ENCODE measurements around the gene ZNF410.

Gene ZNF410

DNA sequence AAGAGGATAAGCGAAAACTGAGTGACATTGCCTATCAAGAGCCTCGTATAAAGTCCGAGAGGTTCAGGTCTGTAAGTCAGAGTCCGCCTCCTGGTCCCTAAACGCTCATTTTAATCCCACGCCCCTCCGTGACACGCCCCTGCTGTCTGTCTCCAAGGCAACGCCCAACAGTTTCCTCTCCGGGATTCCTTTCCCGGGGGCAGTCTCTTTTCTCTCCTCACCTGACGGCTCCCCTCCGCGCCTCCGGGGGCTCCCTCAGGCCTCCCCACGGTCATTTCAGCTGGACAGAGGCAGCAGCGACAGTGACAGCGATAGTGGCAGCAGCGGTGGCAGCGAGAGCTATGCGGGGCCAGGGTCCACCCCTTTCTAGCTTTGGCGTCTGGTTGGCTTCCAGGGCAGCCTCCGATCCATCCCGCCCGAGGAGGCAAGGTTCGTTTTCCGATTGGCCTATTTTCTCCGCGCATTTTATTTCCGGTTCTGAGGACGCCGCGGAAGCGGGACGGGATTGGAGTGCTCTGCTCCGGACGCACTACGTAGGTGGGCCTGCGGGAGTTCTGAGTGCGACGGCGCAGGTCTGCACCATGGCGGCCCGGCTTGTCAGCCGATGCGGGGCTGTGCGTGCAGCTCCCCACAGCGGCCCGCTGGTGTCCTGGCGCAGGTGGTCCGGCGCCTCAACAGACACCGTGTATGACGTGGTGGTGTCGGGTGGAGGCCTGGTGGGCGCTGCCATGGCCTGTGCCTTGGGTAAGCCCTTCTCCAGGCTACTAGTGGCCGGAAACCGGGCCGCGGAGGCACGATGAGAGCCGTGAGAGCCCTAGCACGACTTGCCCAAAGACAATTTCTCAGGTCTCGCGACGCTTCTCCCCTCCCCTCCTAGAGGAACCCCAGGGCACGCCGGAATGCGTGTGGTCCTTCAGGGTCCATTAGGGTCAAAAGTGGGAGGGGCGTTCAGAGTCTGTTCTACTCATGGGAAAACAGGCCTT is 63.4 kb downstream of the ZNF410 start, which contains the start of the genes COQ6 and FAM161B:
Gene COQ6 (plus strand): TSS at position 551 of the 983 bp plus-strand sequence. CDS start 31 bp downstream, at position 582.
Gene FAM161B (minus strand): TSS at position 343 of the 983 bp plus-strand sequence. CDS start 68 bp downstream, at position 275.
- TF ChIP-seq, protein P1, sequence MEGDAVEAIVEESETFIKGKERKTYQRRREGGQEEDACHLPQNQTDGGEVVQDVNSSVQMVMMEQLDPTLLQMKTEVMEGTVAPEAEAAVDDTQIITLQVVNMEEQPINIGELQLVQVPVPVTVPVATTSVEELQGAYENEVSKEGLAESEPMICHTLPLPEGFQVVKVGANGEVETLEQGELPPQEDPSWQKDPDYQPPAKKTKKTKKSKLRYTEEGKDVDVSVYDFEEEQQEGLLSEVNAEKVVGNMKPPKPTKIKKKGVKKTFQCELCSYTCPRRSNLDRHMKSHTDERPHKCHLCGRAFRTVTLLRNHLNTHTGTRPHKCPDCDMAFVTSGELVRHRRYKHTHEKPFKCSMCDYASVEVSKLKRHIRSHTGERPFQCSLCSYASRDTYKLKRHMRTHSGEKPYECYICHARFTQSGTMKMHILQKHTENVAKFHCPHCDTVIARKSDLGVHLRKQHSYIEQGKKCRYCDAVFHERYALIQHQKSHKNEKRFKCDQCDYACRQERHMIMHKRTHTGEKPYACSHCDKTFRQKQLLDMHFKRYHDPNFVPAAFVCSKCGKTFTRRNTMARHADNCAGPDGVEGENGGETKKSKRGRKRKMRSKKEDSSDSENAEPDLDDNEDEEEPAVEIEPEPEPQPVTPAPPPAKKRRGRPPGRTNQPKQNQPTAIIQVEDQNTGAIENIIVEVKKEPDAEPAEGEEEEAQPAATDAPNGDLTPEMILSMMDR (IDR thresholded peaks at IDR 0.05; ENCODE audit: control insufficient read depth, extremely low read depth, insufficient read depth): peak; percentile 25; the same call in 1 of the 2 replicates
- peak; percentile 95 for DNase-seq (ENCODE audit: low read depth)
- peak within 1 kb of the TSS; percentile 90 for H3K4me3 ChIP-seq (ENCODE audit: low read depth, low read length)

DNA sequence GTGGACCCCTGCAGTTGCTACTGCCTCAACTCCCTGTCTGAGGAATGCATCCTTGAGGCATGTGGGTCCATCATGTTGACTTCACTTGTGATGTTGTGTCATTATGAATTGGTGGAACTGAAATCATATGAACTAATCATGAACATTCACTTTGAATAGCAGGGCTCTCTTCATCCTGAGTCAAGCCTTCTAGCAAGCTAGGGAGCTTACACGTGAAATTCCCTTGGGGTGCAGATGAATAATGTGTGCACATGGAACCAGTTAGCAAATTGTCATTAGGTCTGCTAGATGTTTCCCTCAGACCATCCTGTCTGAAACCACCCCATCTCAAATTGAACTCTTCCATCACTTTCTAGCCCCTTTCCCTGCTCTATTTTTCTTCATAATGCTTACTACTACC is 67.1 kb downstream of the ZNF410 start:
- no peak for DNase-seq (ENCODE audit: low read depth)
- no peak overlapping the region for H3K4me3 ChIP-seq (ENCODE audit: low read depth, low read length)
- TF ChIP-seq, protein P1 (IDR thresholded peaks at IDR 0.05; ENCODE audit: control insufficient read depth, extremely low read depth, insufficient read depth): no peak

DNA sequence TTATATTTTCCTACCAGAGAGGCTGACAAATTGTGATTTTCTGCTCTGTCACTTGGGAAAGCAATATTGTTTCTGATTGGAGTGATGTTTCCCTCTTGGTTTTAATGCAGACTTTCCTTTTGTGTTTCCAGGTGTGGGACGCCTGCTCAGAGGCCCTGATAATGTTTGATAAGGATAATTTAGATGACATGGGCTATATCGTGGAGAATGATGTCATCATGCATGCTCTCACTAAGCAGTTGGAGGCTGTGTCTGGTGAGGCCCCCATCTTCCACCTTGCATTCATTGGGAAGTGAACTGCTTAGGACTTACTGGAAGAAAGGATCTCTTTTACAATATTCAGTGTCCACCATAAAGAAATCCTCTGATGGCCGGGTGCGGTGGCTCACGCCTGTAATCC is 69.0 kb downstream of the ZNF410 start:
- no peak for DNase-seq (ENCODE audit: low read depth)
- TF ChIP-seq, protein P1 (IDR thresholded peaks at IDR 0.05; ENCODE audit: control insufficient read depth, extremely low read depth, insufficient read depth): no peak
- no peak overlapping the region for H3K4me3 ChIP-seq (ENCODE audit: low read depth, low read length)

DNA sequence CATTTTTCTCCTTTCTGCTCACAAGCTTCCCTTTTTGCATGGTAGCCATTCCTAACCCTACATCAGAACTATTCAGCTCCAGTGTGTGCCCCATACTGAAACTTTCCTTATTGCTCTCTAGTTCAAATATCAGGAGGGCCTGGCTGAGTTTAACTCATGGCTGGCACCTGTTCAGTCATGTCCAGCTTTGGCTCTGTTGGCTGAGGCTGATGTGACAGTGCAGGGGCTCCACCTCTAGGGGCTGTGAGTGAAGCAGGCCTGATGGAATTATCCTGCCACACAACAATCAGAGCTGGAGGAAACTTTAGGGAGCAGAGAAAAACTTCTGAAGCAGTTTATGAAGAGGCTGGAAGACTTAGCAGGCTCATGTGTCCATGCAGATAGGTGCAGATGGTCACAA is 71.9 kb downstream of the ZNF410 start:
- DNase-seq (ENCODE audit: low read depth): no peak
- H3K4me3 ChIP-seq (ENCODE audit: low read depth, low read length): no peak overlapping the region
- TF ChIP-seq, protein P1 (IDR thresholded peaks at IDR 0.05; ENCODE audit: control insufficient read depth, extremely low read depth, insufficient read depth): no peak

DNA sequence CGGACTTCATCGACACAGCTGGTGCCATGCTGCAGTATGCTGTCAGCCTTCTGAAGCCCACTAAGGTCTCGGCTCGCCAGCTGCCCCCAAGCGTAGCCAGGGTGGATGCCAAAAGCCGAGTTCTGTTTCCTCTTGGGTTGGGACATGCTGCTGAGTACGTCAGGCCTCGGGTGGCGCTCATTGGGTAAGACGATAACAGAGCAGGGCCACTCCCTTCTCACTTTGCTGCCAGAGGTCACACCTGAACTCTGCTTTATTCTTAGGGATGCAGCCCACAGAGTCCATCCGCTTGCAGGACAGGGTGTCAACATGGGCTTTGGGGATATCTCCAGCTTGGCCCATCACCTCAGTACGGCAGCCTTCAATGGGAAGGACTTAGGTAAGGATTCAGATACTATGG is 74.5 kb downstream of the ZNF410 start:
- TF ChIP-seq, protein P1 (IDR thresholded peaks at IDR 0.05; ENCODE audit: control insufficient read depth, extremely low read depth, insufficient read depth): no peak
- no peak overlapping the region for H3K4me3 ChIP-seq (ENCODE audit: low read depth, low read length)
- no peak for DNase-seq (ENCODE audit: low read depth)

DNA sequence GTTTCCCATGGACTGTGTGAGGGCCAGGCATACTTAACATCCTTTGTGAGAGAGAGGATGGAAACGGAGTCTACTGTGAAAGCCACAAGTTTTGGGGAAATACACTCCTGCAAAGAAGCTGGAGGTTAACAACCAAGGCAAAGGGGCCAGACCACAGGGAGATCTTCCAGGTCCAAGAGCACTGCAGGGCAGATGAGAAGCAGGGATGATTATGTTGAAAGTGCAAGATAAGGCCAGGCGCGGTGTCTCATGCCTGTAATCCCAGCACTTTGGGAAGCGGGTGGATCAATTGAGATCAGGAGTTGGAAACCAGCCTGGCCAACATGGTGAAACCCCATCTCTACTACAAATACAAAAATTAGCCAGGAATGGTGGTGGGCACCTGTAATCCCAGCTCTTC is 78.6 kb downstream of the ZNF410 start:
- TF ChIP-seq, protein P1 (IDR thresholded peaks at IDR 0.05; ENCODE audit: control insufficient read depth, extremely low read depth, insufficient read depth): no peak
- no peak overlapping the region for H3K4me3 ChIP-seq (ENCODE audit: low read depth, low read length)
- DNase-seq (ENCODE audit: low read depth): no peak

All from LNCaP clone FGC (cell line).